Measurements from ENCODE around the gene GPC5.

GPC5 gene

DNA sequence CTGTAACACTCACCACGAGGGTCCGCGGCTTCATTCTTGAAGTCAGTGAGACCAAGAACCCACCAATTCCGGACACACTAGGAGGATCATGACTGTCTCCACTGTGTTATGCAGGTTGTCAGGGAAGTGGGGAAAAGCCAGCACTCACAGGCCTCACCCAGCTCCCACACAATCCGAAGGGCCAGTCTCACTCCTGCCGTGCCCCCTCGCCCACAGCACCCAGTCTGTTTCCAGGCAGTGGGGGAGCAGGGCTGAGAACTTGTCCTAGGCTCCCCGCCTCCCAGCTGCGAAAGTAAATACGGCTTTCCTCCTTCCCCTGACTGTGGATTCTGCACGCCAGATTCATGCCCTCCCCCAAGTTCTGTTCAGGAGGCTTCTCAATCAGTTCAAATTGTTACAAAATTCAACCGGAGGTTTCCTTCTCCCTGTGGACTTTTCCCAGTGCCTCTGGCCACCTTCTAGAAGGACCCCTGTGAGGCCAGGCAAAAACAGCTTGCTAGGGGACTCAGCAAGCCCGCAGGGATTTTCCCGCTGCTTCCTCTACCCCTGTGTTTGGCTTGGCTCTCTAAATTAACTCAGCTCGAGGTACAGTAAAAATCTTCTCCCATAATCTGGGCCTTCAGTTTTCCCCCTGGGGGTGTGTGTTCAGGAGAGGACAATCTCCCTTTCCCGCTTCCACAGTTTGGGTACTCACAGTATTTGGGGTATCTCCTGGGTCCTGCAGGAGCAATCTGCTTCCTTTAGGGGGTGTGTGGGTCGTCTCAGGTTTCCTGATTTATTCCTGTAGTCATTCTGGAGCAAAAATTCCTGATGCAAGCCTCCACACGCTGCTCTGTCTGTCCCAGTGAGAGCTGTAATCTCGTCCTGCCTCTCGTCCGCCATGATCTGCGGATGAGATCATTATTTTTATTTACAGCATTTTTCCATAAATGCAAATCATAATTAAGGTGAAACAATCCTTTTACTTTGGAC is 899.8 kb downstream of the GPC5 start:
- TF ChIP-seq, protein P1, sequence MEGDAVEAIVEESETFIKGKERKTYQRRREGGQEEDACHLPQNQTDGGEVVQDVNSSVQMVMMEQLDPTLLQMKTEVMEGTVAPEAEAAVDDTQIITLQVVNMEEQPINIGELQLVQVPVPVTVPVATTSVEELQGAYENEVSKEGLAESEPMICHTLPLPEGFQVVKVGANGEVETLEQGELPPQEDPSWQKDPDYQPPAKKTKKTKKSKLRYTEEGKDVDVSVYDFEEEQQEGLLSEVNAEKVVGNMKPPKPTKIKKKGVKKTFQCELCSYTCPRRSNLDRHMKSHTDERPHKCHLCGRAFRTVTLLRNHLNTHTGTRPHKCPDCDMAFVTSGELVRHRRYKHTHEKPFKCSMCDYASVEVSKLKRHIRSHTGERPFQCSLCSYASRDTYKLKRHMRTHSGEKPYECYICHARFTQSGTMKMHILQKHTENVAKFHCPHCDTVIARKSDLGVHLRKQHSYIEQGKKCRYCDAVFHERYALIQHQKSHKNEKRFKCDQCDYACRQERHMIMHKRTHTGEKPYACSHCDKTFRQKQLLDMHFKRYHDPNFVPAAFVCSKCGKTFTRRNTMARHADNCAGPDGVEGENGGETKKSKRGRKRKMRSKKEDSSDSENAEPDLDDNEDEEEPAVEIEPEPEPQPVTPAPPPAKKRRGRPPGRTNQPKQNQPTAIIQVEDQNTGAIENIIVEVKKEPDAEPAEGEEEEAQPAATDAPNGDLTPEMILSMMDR (IDR thresholded peaks at IDR 0.05; ENCODE audit: insufficient read depth, low read length, poor library complexity, severe bottlenecking), result no peak
- H3K27me3 ChIP-seq (replicated peaks; ENCODE audit: control insufficient read depth, insufficient read depth, low read length), result no peaks in the 10 kb centered on the region
- no peaks in the 10 kb centered on the region for H3K36me3 ChIP-seq (ENCODE audit: control insufficient read depth, insufficient read depth, low read length)
- H3K4me3 ChIP-seq (replicated peaks; ENCODE audit: low read depth, low read length), result no peak overlapping the region
- DNase-seq (ENCODE audit: extremely low read depth, insufficient read length), result no peak

DNA sequence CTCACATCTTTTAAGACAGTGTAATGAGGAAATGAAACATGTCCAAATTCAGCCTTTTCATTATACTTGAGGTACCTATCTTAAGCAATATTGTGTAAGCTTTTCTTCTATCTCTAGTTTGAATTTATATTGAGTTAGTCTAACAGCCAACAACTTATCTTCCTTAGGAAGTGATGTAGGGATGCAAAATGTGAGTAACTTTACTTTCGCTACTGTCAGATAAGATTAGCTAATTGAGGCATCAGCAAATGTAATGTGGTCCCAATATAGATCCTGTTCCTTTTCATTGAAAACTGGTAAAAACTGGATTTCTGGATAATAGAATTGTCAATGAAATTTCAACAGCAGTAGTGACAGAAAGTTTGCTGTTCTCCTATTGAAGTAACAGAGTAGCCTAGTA is 902.2 kb downstream of the GPC5 start:
- Histone ChIP-seq H3K4me3 (replicated peaks; ENCODE audit: low read depth, low read length) (no peak overlapping the region), H3K27me3 (replicated peaks; ENCODE audit: control insufficient read depth, insufficient read depth, low read length) (no peaks in the 10 kb centered on the region), H3K36me3 (ENCODE audit: control insufficient read depth, insufficient read depth, low read length) (no peaks in the 10 kb centered on the region)
- DNase-seq (ENCODE audit: extremely low read depth, insufficient read length), result no peak
- TF ChIP-seq, protein P1 (IDR thresholded peaks at IDR 0.05; ENCODE audit: insufficient read depth, low read length, poor library complexity, severe bottlenecking), result no peak

DNA sequence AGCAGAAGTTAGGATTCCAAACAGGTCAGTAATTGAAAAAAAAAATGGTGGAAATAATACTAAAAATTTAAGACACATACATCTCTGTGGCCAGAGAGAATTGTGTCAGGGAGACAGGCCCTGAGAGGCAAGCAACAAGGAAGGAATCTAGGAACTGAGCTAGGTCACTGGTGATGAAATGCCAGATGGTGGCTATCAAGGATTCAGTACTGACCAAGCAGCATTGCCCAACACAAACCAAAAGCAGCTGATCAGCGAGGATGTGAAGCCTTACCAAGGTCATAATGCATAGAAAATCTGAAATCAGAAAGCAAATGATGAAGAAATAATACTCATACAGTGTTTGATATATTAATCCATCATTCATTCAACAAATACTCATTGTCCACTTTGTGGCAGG is 905.0 kb downstream of the GPC5 start:
- TF ChIP-seq, protein P1 (IDR thresholded peaks at IDR 0.05; ENCODE audit: insufficient read depth, low read length, poor library complexity, severe bottlenecking), result no peak
- Histone ChIP-seq H3K27me3 (replicated peaks; ENCODE audit: control insufficient read depth, insufficient read depth, low read length) (no peaks in the 10 kb centered on the region), H3K36me3 (ENCODE audit: control insufficient read depth, insufficient read depth, low read length) (no peaks in the 10 kb centered on the region), H3K4me3 (replicated peaks; ENCODE audit: low read depth, low read length) (no peak overlapping the region)
- DNase-seq (ENCODE audit: extremely low read depth, insufficient read length), result no peak

DNA sequence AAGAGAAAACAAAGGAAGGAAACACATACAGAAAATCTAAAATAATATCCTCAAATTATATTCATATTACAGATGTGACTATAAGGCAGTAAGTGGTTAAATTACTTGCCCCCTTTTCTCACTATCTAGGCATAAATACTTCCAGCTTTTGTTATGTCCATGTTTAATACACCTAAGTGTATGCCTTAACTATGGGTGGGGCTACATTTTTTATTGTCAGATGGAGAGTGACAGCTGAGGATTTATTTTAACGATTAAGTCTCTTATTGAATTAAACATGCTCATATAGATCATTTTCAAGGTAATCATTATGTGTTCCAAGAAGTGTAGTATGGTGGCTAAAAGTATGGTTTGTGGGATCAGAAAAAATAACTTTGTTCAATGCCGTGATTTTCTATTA is 909.3 kb downstream of the GPC5 start:
- TF ChIP-seq, protein P1 (IDR thresholded peaks at IDR 0.05; ENCODE audit: insufficient read depth, low read length, poor library complexity, severe bottlenecking), result no peak
- Histone ChIP-seq H3K4me3 (replicated peaks; ENCODE audit: low read depth, low read length) (no peak overlapping the region), H3K36me3 (ENCODE audit: control insufficient read depth, insufficient read depth, low read length) (no peaks in the 10 kb centered on the region), H3K27me3 (replicated peaks; ENCODE audit: control insufficient read depth, insufficient read depth, low read length) (no peaks in the 10 kb centered on the region)
- DNase-seq (ENCODE audit: extremely low read depth, insufficient read length), result no peak

DNA sequence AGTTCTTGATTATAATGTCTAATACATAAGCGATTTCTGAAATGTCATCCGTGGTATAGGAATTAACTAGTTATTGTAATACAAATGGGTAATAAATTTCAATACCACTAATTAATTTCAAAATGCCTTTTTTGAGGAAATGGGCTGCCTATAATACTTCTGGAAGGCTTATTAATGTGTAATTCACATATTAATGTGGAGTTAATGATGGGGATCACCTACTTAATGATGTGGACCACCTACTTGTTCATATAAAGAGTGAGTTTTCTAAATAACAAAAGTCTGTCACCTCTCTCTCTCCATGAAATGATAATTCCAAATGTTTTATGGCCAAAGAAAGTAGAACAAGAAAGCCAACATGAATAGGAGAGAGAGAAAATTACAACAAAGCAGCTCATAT is 914.4 kb downstream of the GPC5 start:
- H3K4me3 ChIP-seq (replicated peaks; ENCODE audit: low read depth, low read length), result no peak overlapping the region
- TF ChIP-seq, protein P1 (IDR thresholded peaks at IDR 0.05; ENCODE audit: insufficient read depth, low read length, poor library complexity, severe bottlenecking), result no peak
- DNase-seq (ENCODE audit: extremely low read depth, insufficient read length), result no peak
- no peaks in the 10 kb centered on the region for H3K36me3 ChIP-seq (ENCODE audit: control insufficient read depth, insufficient read depth, low read length)
- H3K27me3 ChIP-seq (replicated peaks; ENCODE audit: control insufficient read depth, insufficient read depth, low read length), result no peaks in the 10 kb centered on the region

Measured in GM06990 (cell line).